GM12873 (cell line): ENCODE data around the gene ATG9B.

Experiments used
- CTCF ChIP-seq: IDR thresholded peaks from 2 replicates; pipeline ENCODE4 v1.5.1; 2012; ENCODE audit warnings: low read depth, mild to moderate bottlenecking, moderate library complexity, low read length, control low read depth; ENCODE audit not compliant: insufficient read depth; ENCODE audit errors: missing control alignments

Gene ATG9B

GRCh38 chr7:151032936-151033863 is 8.9 kb upstream of the ATG9B start:
- peak; percentile 8 for TF ChIP-seq CTCF

- no peak for TF ChIP-seq CTCF
Measured at GRCh38 chr7:151031011-151031410, 6.7 kb upstream of the ATG9B start.

- TF ChIP-seq CTCF, result no peak
Measured at GRCh38 chr7:151028948-151029501, 4.7 kb upstream of the ATG9B start.

- TF ChIP-seq CTCF, result peak; percentile 39
Measured at GRCh38 chr7:151028131-151028947, 4.0 kb upstream of the ATG9B start, which contains the start of gene ABCB8. ABCB8 (plus strand) TSS chr7:151028450; CDS start chr7:151028516, 66 bp downstream.

GRCh38 chr7:151025924-151026671 is 1.8 kb upstream of the ATG9B start:
- TF ChIP-seq CTCF, result no peak

GRCh38 chr7:151023232-151023631 is 1.1 kb downstream of the ATG9B start:
- no peak for TF ChIP-seq CTCF
